Colon (tissue), 2 donors: ENCODE measurements around the gene KCND1.

Source experiments
- FAIRE-seq: peaks from 2 replicates; lab custom pipeline; 2012; peaks lifted over from hg19 to GRCh38; lab: Jason Lieb, UNC
- donor health status: control.
- donor health status: control.

Gene KCND1

GRCh38 chrX:48911412-48912182, 60.0 kb downstream of the KCND1 start, which contains the start of gene SLC35A2:
Gene SLC35A2, minus strand, starts transcription at chrX:48911646. Its CDS starts 10 bp downstream, at chrX:48911636.
- FAIRE-seq, result no peak
